ENCODE results near the gene AFF3.
"Not testable (repeated sequence)": the region's sequence is repeated elsewhere in the genome, so short reads cannot be mapped to it uniquely, and the experiment has no call there.

Gene AFF3

DNA sequence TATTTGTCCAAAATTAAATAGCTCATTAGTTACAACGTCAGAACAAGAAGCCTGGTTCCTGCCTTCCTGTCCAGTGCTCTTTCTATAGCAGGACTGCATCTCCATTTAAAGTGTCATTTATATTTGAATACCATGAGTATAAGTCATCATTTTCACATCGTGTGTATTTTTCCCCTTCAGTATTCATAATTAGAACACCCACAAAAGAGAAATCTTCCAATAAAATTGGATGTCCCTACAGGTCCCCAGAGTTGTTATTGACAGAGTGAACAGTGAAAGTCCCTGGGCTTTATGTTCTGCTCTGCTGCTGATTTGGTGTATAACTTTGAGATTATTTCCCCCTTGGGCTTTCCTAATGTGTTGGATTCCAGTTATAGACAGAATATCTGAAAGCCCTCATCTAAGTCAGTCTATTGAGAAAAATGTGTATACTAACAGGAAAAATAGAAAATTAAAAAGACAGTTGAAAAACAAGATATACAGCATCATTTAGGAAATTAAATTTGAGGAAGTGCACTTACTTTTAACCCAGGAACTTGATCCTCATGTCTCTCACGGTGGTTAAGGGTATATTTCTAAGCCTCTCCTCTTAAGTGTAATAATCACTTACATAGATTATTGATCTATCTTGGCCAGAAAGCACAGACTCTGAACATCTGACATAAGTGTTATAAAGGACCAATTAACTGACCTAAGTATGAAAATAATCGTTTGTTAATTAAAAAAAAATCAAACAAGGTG, 637.4 kb downstream of the AFF3 start:
- no peak for DNase-seq

DNA sequence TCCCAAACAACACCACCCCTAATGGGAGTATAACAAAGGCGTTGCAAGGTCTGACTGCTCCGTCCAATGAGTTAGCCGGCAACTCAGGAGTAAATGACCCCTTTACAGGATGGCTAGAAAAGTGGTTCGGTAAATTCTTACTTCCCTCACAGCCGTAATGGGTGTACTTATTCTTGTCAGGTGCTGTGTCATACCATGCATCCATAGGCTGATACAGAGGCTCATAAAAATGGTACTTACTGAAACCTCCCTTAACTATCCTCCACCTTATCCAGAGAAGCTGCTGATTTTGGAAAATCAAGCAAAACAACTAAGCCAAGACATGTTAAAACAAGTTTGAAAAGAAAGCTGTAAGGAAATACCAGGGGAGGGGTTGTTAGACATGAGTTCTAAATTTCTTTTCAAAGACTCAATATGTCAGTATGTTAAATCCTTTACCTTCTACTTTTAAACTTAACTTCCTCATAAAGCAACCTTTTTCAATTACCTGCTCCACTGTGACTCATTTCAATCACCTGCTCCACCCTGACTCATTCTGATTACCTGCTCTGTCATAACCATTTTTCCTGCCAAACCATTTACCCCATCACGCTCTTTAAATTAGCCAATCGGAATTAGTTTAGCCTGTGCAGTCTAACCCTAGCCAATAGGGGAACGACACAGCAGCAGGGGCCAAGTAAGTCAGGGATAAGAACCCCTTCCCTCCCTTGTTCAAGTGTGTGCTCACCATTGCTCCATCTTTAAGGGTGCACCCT, 638.6 kb downstream of the AFF3 start:
- DNase-seq, result not testable (repeated sequence)

DNA sequence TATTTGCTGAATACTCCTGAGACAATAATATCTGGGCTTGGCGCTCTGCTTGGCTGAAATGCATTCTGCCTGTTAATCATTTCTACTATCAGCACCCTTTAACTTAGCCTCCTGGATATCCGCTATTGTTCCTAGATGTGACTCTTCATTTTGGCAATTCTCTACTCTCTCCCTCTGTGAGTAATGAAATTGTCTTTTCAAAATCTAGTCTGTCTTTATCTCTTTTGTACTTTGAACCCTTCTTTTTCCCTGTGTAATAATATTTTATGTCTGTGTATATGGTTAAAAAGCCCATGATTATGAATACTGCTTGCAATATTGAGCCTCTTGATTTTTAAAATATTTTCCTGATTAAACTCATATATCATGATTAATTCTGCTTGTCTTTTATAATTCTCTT, 646.4 kb downstream of the AFF3 start:
- no peak for DNase-seq

Data from NCI-H187 (cell line).